ENCODE measurements around the gene C10orf105. TPM values are rescaled to one million over a fixed set of nuclear protein-coding genes. Genes with fewer than 3 reads are reported as not detected.

The C10orf105 gene
- total RNA-seq, 1 experiment from 2014 or later = not detected

- Histone ChIP-seq H3K27me3 (ENCODE audit: low read length) (no peaks in the 10 kb centered on the region), H3K36me3 (ENCODE audit: low read depth, low read length) (no peaks in the 10 kb centered on the region), H3K9me2 (replicated peaks; ENCODE audit: low read length) (no peaks in the 10 kb centered on the region), H4K20me1 (ENCODE audit: low read length) (no peaks in the 10 kb centered on the region), H3K27ac (ENCODE audit: low read length) (no peak overlapping the region), H3K9me3 (ENCODE audit: low read length) (no peaks in the 10 kb centered on the region), H3K9ac (ENCODE audit: low read length) (no peak overlapping the region), H3K4me1 (ENCODE audit: insufficient read depth, low read length) (peaks cover 19% of the 10 kb centered on the region), H3K4me3 (ENCODE audit: low read length) (no peak overlapping the region), H3F3A (ENCODE audit: low read length, unreplicated experiment) (no peaks in the 10 kb centered on the region), H3K4me2 (ENCODE audit: low read length) (0 out of 2 replicates have a peak overlapping the region, but pooled peaks have one; percentile 5), H2AFZ (ENCODE audit: low read length) (no peak overlapping the region), H3K79me2 (ENCODE audit: low read length) (no peaks in the 10 kb centered on the region)
- ChIA-PET POLR2A (ENCODE audit: unreplicated experiment) (no interaction called here), CTCF (interaction anchor here (0.5 kb wide), 1 partner anchor 296 kb away, joined by 4 read pairs; no protein-coding TSS in a partner anchor)
- DNase-seq (peak; percentile 69), ATAC-seq (peak; percentile 61)
- intact Hi-C loops (cut with micrococcal nuclease) = loop anchor here (5.0 kb wide), 1 partner anchor 38 kb away; no protein-coding TSS in a partner anchor
- BruUV-seq (replicated peaks) = no TSS peak
- TF ChIP-seq EZH2 (IDR thresholded peaks at IDR 0.05; ENCODE audit: low read length, unreplicated experiment) = no peak
- no peak for TF ChIP-seq EZH2phosphoT487 (IDR thresholded peaks at IDR 0.05; ENCODE audit: borderline replicate concordance, low read length)
- TF ChIP-seq, protein P1, sequence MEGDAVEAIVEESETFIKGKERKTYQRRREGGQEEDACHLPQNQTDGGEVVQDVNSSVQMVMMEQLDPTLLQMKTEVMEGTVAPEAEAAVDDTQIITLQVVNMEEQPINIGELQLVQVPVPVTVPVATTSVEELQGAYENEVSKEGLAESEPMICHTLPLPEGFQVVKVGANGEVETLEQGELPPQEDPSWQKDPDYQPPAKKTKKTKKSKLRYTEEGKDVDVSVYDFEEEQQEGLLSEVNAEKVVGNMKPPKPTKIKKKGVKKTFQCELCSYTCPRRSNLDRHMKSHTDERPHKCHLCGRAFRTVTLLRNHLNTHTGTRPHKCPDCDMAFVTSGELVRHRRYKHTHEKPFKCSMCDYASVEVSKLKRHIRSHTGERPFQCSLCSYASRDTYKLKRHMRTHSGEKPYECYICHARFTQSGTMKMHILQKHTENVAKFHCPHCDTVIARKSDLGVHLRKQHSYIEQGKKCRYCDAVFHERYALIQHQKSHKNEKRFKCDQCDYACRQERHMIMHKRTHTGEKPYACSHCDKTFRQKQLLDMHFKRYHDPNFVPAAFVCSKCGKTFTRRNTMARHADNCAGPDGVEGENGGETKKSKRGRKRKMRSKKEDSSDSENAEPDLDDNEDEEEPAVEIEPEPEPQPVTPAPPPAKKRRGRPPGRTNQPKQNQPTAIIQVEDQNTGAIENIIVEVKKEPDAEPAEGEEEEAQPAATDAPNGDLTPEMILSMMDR (conservative IDR thresholded peaks at IDR 0.05; ENCODE audit: low read depth, low read length) = no peak
Measured at GRCh38 chr10:71729161-71729636, 9.6 kb upstream of the C10orf105 start.

DNA sequence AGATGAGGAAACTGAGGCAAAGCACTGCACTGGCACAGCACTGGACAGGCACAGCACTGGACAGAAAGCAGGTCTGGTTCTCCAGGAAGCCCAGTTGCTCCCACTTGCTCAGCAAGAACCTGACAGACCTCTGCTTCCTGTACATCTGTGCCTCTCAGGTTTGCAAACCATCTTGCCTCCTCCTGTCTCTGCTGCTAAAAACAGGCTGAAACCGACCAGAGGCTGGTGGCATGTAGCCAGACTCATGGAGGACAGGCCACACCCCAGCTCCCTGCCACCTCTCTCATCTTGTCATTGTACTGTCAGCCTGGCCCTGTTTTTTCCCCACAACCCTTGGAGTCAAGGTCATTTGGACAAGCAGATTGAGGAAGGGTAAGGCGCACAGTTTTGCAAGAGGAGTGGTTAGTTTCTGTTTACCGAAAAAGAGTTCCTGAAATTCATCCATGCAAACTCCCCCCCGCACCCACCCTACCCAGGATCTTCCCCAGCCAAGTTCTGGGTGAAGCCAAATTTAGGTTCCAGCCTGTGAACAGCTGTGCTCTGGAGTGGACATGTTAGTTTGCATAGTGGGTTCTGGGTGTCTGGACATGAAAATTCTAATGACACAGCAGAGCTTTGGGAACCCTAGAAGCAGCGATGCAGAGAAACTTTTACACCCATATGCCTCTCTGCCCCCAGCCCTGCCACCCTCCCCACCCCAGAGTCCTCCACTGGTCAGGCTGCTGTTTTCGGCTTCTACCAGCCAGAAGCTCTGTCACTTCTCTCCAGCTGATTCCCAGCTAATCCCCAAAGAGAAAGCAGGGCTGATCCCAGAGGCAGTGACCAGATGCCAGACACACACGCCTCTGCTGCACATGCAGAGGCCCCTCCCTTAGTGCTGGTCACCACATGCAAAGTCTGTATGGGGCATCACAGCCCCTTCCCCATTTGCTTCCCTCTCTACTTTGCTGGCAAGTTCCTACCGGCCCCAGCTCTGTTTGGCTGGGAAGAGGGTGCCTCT is 8.5 kb upstream of the C10orf105 start:
- TF ChIP-seq EZH2phosphoT487 (IDR thresholded peaks at IDR 0.05; ENCODE audit: borderline replicate concordance, low read length) (no peak), EZH2 (IDR thresholded peaks at IDR 0.05; ENCODE audit: low read length, unreplicated experiment) (no peak)
- TF ChIP-seq, protein P1 (conservative IDR thresholded peaks at IDR 0.05; ENCODE audit: low read depth, low read length) = no peak
- H3F3A ChIP-seq (ENCODE audit: low read length, unreplicated experiment) = no peaks in the 10 kb centered on the region
- peak; percentile 18 for DNase-seq
- BruUV-seq (replicated peaks) = no TSS peak
- peak; percentile 31; the same call in 1 of the 2 replicates for ATAC-seq
- no peaks in the 10 kb centered on the region for H3K79me2 ChIP-seq (ENCODE audit: low read length)
- H3K9ac ChIP-seq (ENCODE audit: low read length) = no peak overlapping the region
- H3K4me2 ChIP-seq (ENCODE audit: low read length) = no peak overlapping the region
- intact Hi-C loops (cut with micrococcal nuclease) = loop anchor here (5.0 kb wide), 1 partner anchor 39 kb away; no protein-coding TSS in a partner anchor
- CTCF ChIA-PET = no interaction called here
- POLR2A ChIA-PET (ENCODE audit: unreplicated experiment) = interaction anchor here (0.5 kb wide), 1 partner anchor 546 kb away, joined by 3 read pairs; the partner anchor contains the start of gene DDIT4
- H4K20me1 ChIP-seq (ENCODE audit: low read length) = no peaks in the 10 kb centered on the region
- no peaks in the 10 kb centered on the region for H3K27me3 ChIP-seq (ENCODE audit: low read length)
- peaks cover 19% of the 10 kb centered on the region for H3K4me1 ChIP-seq (ENCODE audit: insufficient read depth, low read length)
- H2AFZ ChIP-seq (ENCODE audit: low read length) = no peak overlapping the region
- H3K36me3 ChIP-seq (ENCODE audit: low read depth, low read length) = no peaks in the 10 kb centered on the region
- no peaks in the 10 kb centered on the region for H3K9me2 ChIP-seq (replicated peaks; ENCODE audit: low read length)
- no peak overlapping the region for H3K4me3 ChIP-seq (ENCODE audit: low read length)
- H3K9me3 ChIP-seq (ENCODE audit: low read length) = no peaks in the 10 kb centered on the region
- no peak overlapping the region for H3K27ac ChIP-seq (ENCODE audit: low read length)

All from PC-3 (cell line).